Astrocyte (in vitro differentiated cells and primary cell): ENCODE data around the gene EPHA2.

ENCODE experiments used
- CTCF ChIP-seq: IDR thresholded peaks from 2 replicates; pipeline ENCODE4 v1.5.1; 2011; ENCODE audit warnings: low read depth, mild to moderate bottlenecking, inconsistent platforms, low read length, moderate library complexity; ENCODE audit not compliant: insufficient read depth
- EZH2 ChIP-seq: IDR thresholded peaks from 2 replicates; pipeline ENCODE4 v1.6.1; 2012; ENCODE audit warnings: mild to moderate bottlenecking, low read length, inconsistent platforms; ENCODE audit not compliant: insufficient read depth

- TF ChIP-seq CTCF (no peak), EZH2 (no peak)
These were observed 41.1 kb downstream of the EPHA2 start for GRCh38 chr1:16114527-16115467.
